ENCODE measurements around the gene ASTE1. TPM values are rescaled to one million over a fixed set of nuclear protein-coding genes. Genes with fewer than 3 reads are reported as not detected.

Gene ASTE1
- total and polyA plus RNA-seq, 7 donors, result 4.3 to 6.2 (median 4.7) TPM

DNA sequence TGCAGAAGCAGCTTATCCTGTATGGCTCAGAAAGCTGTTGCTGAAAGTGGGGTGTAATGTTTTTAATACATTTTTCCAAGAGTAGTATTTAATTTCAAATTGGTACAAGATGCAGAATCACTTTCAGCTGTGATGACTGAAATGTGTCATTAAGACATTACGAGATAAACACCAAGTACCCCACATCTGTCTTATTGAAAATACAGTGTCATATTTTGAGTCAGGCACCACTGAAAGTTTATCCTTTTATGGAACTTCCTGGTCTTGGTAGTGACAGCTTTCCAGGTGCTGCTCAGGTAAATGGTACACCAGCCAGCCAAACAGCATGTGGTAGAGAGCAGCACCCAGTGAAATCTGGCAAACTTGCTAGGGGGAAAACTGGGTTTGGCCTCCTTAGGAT is 16.9 kb downstream of the ASTE1 start:
- DNase-seq, result no peak
- Histone ChIP-seq H3K36me3 (peaks cover 4 to 65% (median 9%) of the 10 kb centered on the region in 4 donors), H3K4me1 (no peaks in the 10 kb centered on the region), H3K27ac (no peak overlapping the region), H3K4me3 (no peak overlapping the region), H3K27me3 (no peaks in the 10 kb centered on the region), H3K9me3 (no peaks in the 10 kb centered on the region)
- TF ChIP-seq, protein P1, sequence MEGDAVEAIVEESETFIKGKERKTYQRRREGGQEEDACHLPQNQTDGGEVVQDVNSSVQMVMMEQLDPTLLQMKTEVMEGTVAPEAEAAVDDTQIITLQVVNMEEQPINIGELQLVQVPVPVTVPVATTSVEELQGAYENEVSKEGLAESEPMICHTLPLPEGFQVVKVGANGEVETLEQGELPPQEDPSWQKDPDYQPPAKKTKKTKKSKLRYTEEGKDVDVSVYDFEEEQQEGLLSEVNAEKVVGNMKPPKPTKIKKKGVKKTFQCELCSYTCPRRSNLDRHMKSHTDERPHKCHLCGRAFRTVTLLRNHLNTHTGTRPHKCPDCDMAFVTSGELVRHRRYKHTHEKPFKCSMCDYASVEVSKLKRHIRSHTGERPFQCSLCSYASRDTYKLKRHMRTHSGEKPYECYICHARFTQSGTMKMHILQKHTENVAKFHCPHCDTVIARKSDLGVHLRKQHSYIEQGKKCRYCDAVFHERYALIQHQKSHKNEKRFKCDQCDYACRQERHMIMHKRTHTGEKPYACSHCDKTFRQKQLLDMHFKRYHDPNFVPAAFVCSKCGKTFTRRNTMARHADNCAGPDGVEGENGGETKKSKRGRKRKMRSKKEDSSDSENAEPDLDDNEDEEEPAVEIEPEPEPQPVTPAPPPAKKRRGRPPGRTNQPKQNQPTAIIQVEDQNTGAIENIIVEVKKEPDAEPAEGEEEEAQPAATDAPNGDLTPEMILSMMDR (IDR thresholded peaks at IDR 0.05), result no peak
- TF ChIP-seq EP300 (IDR thresholded peaks at IDR 0.05) (no peak), POLR2AphosphoS5 (IDR thresholded peaks at IDR 0.05) (no peak), POLR2A (IDR thresholded peaks at IDR 0.05) (no peak)
- 79 to 81% methylated on average over 1 of the region's 1 CpG for WGBS, 2 donors
- intact Hi-C loops (cut with DNase I), result no loop called here

DNA sequence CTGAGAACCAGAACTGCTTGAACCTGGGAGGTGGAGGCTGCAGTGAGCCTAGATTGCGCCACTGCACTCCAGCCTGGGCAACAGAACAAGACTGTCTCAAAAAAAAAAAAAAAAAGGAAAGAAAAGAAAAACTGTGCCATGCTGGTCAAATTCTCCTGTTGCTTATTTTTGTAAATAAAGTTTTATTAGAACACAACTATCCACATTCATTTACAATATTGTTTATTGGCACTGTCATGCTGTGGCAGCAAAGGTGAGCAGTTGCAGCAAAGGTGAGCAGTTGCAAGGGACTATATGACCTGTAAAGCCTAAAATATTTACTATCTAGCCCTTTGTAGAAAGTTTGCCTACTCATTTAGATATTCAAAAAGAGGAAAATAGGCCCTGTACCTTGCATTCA is 18.3 kb downstream of the ASTE1 start:
- Histone ChIP-seq H3K9me3 (no peaks in the 10 kb centered on the region), H3K27ac (no peak overlapping the region), H3K4me1 (no peaks in the 10 kb centered on the region), H3K27me3 (no peaks in the 10 kb centered on the region), H3K36me3 (peaks cover 2 to 51% (median 4%) of the 10 kb centered on the region in 4 donors), H3K4me3 (no peak overlapping the region)
- intact Hi-C loops (cut with DNase I), result no loop called here
- TF ChIP-seq POLR2AphosphoS5 (IDR thresholded peaks at IDR 0.05) (no peak), POLR2A (IDR thresholded peaks at IDR 0.05) (no peak), EP300 (IDR thresholded peaks at IDR 0.05) (no peak)
- TF ChIP-seq, protein P1 (IDR thresholded peaks at IDR 0.05), result no peak
- DNase-seq, result no peak
- 100% methylated on average over 1 of the region's 1 CpG for WGBS, 2 donors

GRCh38 chr3:131007782-131008181 is 18.8 kb downstream of the ASTE1 start:
- no peak for TF ChIP-seq POLR2A (IDR thresholded peaks at IDR 0.05)
- TF ChIP-seq POLR2AphosphoS5 (IDR thresholded peaks at IDR 0.05), result no peak
- TF ChIP-seq, protein P1 (IDR thresholded peaks at IDR 0.05), result no peak
- TF ChIP-seq EP300 (IDR thresholded peaks at IDR 0.05), result no peak
- 98 to 100% methylated on average over 2 of the region's 2 CpGs for WGBS, 2 donors
- no peaks in the 10 kb centered on the region for H3K4me1 ChIP-seq
- no peaks in the 10 kb centered on the region for H3K27me3 ChIP-seq
- H3K36me3 ChIP-seq, result peaks cover 0 to 45% (median 4%) of the 10 kb centered on the region in 4 donors
- intact Hi-C loops (cut with DNase I), result no loop called here
- H3K9me3 ChIP-seq, result no peaks in the 10 kb centered on the region
- H3K4me3 ChIP-seq, result no peak overlapping the region
- H3K27ac ChIP-seq, result no peak overlapping the region
- DNase-seq, result no peak

DNA sequence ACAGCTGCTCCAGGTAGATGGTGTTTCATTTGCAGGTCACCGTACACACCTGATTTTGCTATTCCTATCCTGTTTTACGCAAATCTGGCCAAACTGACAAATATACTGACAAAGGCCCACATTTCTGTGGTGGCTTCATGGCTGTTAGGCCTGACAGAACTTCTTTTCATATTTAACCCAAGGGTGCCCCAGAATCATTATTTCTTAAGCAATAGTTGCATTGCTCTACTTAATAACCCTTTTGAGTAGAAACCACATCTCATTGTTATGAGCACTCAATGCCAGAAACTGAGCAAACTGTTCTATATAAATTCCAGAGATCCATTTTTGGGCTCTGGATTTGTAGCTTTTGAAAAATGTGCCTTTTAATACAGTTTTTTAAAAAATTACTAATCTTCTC is 19.4 kb downstream of the ASTE1 start:
- Histone ChIP-seq H3K4me3 (no peak overlapping the region), H3K27me3 (no peaks in the 10 kb centered on the region), H3K27ac (no peak overlapping the region), H3K4me1 (no peaks in the 10 kb centered on the region), H3K36me3 (peaks cover 0 to 40% (median 2%) of the 10 kb centered on the region in 4 donors), H3K9me3 (no peaks in the 10 kb centered on the region)
- intact Hi-C loops (cut with DNase I), result no loop called here
- no peak for DNase-seq
- TF ChIP-seq POLR2AphosphoS5 (IDR thresholded peaks at IDR 0.05) (no peak), POLR2A (IDR thresholded peaks at IDR 0.05) (no peak), EP300 (IDR thresholded peaks at IDR 0.05) (no peak)
- TF ChIP-seq, protein P1 (IDR thresholded peaks at IDR 0.05), result no peak
- WGBS, 2 donors, result 94 to 99% methylated on average over 2 of the region's 2 CpGs

DNA sequence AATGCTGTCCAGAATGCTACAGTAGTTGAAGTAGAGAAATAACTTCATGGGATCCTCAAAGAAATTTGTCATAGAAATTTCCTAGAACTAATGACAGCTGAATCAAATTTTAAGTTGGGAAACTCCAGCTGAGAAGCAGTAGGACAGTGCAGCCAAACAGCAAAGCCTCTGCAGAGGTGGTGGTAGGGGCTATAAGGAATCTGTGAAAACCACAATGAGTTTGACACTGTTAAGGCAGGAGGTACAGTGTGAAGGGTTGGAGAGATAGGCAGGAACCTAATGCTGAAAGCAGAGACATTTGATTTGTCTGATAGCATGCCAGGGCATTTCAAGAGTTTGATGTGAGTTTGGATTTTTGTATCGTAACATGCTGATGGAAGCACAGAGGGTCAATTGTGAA is 22.0 kb downstream of the ASTE1 start:
- WGBS, 2 donors, result 94 to 96% methylated on average over 1 of the region's 1 CpG
- Histone ChIP-seq H3K9me3 (no peaks in the 10 kb centered on the region), H3K27me3 (no peaks in the 10 kb centered on the region), H3K4me3 (no peak overlapping the region), H3K4me1 (no peaks in the 10 kb centered on the region), H3K27ac (no peak overlapping the region), H3K36me3 (peaks cover 0 to 31% (median 2%) of the 10 kb centered on the region in 4 donors)
- no peak for DNase-seq
- intact Hi-C loops (cut with DNase I), result no loop called here
- TF ChIP-seq, protein P1 (IDR thresholded peaks at IDR 0.05), result no peak
- TF ChIP-seq POLR2A (IDR thresholded peaks at IDR 0.05) (no peak), POLR2AphosphoS5 (IDR thresholded peaks at IDR 0.05) (no peak), EP300 (IDR thresholded peaks at IDR 0.05) (no peak)

All from sigmoid colon (tissue), 7 donors.